HG02610 (cell line): Measurements from ENCODE around the gene SPATA7.
"Not testable (repeated sequence)": the region's sequence is repeated elsewhere in the genome, so short reads cannot be mapped to it uniquely, and the experiment has no call there.

Experiments used
- ATAC-seq: cut with Tn5 transposase; IDR thresholded peaks from one replicate; pipeline ENCODE4 v1.9.1; 2021; ENCODE audit warnings: mild to moderate bottlenecking, moderate library complexity; ENCODE audit not compliant: unreplicated experiment

The SPATA7 gene, protein sequence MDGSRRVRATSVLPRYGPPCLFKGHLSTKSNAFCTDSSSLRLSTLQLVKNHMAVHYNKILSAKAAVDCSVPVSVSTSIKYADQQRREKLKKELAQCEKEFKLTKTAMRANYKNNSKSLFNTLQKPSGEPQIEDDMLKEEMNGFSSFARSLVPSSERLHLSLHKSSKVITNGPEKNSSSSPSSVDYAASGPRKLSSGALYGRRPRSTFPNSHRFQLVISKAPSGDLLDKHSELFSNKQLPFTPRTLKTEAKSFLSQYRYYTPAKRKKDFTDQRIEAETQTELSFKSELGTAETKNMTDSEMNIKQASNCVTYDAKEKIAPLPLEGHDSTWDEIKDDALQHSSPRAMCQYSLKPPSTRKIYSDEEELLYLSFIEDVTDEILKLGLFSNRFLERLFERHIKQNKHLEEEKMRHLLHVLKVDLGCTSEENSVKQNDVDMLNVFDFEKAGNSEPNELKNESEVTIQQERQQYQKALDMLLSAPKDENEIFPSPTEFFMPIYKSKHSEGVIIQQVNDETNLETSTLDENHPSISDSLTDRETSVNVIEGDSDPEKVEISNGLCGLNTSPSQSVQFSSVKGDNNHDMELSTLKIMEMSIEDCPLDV

DNA sequence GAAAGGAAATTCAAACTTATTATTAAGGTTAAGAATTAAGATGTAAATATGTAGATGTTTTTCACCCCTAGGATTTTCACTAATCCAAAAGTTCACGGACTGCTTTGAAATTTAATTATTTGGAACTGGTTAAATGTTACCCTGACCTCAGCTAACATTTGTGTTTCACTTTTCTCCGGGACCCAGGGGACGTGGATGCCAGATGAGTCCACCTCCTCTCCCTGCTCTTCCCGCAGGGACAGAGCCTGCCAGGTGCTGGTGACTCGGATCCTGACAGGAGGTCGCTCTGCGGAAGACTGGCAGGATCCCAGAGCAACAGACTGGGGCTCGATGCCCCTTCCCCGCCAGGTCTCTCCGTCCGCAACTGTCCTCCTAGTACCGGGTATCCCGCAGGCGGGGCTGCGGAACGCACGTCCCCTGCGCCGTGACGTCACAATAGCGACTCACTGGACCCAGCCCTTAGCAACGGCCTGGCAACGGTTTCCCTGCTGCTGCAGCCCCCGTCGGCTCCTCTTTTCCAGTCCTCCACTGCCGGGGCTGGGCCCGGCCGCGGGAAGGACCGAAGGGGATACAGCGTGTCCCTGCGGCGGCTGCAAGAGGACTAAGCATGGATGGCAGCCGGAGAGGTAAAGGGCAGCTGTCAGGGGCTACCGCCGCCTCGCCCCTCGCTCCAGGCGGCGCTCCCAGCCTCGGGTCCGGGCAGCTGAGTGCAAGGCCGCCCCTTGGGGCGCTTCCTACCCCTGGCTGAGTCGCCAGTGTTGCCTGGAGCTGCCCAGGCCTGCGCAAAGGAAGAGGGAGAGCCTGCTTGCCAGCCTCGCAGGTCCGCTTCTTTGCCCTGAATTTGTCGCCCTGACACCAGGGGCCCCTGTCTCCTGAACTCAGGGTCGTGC lies at the start of gene SPATA7:
Gene SPATA7, plus strand, starts transcription at position 446 of the 890 bp plus-strand sequence. Its CDS starts 162 bp downstream, at position 608.
- ATAC-seq = peak; percentile 99

DNA sequence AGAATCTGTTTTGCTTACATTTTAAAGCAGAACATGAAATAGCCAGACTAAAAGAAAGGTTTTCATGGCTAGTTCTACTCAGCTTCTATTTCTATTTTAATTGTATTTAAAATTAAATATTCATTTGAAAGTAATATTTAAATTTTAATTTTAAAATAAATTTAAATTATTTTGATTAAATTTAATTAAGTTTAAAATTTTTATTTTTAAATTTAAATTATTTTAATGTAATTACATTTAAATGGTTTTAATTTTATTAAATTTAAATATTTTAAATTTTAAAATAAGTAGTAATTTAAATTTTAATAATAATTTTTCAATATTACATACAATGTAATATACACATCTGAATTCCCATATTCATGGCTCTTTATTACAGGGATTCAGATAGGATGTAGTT lies 45.1 kb upstream of the SPATA7 start:
- ATAC-seq = no peak

DNA sequence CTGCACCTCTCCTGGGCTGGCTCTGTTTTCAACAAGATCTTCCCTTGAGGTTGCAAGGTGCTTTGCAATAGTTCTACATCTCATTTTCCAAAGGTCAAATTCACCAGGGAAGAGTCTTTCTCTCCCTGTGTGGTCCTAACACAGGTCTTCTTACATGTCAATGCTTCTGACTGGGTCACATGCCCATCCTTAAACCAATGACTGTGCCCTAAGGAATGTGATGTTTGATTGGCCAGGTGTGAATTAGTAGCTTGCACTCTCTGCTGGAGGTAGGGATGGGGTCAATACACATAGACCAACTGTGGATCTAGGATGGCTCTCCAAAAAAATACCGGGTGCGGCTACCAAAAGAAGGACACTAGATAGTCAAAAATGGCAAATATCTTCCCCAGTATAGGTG lies 42.5 kb upstream of the SPATA7 start:
- no peak for ATAC-seq

DNA sequence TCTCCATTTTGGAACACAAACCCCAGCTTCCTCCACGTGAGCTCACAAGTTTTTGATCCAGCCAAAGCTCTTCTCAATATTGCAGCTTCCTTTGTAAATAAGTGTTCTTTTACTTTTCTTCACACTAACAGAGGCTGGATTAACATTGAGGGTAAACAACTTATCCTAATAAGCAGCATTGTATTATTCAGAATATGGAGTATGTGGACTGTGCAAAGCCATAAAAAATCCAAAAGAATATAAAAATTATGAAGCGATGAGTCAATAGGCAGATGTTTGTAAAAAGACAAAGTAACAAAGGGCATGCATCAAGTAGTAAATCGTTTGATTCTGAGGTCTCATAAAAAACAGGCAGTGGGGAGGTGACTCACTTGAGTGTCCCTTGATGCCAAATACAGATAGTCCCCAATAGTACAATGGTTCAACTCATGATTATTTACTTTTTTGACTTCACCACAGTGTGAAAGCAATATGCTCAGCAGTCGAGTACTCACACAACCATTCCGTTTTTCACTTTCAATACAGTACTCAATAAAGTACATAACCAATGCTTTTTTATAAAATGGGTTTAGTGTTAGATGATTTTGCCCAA lies 39.3 kb upstream of the SPATA7 start:
- no peak for ATAC-seq

DNA sequence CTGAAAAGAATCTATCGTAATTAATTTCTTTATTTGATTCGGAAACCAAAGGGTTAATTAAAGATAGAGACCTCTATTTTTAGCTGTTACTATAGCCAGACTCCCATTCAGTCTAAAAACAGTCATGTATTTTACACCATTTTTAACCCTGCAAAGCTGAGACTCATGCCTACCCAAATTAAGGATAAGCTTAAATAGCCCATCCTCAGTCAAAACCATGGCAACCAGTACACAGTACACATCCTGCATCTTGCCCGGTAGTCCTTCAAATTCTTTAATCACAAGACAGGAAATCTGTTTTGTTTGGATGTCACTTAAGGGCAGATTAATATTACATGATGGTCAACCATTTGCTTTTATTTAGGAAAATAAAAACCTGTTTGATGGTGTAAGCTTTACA lies 36.9 kb upstream of the SPATA7 start:
- no peak for ATAC-seq

DNA sequence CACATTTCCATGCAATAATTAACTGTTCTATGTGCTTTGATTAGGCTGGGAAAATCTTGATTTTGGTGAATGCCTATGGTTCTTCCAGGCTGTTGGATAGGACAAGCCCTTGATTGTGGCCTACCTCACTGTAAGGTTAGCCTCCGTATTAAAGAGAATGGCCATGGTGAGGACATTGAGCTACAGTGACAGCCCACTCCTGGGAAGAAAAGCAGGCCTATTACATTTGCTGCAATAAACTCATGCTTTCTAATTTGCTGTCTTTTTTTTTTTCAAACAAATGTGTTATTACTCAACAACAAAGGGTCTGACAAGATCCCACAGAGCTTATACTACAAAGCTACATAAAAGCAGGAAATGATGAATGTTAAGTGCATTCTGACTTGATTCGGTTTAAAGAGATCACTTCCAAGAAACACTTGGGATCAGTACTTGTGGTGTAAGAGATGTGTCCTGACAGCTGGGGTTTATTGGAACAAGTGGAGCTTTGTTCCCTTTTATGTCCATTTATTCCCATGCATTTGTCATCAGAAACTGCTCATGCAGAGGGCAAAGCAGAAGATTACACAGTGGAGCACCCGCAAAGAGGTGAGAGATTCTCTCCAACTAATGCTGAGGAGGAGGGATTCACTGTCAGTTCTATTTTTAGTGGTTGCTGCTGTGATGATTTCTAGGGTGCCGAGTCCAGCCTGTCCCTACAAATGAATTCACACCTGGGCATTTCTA lies 33.3 kb upstream of the SPATA7 start:
- no peak for ATAC-seq

DNA sequence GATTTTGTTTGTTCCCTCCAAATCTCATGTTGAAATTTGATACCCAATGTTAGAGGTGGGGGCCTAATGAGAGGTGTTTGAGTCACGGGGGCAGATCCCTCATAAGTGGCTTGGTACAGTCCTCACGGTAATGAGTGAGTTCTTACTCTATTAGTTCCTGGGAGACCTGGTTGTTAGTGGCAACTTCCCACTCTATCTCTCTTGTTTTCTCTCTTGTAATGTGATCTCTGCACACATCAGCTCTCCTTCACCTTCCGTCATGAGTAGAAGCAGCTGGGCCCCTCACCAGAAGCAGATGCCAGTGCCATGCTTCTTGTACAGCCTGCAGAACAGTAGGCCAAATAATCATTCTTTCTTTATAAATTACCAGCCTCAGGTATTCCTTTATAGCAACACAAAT lies 32.8 kb upstream of the SPATA7 start:
- no peak for ATAC-seq

DNA sequence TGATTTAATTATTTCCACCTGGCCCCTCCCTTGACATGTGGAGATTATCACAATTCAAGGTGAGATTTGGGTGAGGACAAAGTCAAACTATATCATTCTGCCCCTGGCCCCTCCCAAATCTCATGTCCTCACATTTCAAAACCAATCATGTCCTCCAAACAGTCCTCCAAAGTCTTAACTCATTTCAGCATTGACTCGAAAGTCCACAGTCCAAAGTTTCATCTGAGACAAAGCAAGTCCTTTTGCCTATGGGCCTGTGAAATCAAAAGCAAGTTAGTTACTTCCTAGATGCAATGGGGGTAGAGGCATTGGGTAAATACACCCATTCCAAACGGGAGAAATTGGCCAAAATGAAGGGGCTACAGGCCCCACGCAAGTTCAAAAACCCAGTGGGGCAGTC lies 31.1 kb upstream of the SPATA7 start:
- no peak for ATAC-seq

DNA sequence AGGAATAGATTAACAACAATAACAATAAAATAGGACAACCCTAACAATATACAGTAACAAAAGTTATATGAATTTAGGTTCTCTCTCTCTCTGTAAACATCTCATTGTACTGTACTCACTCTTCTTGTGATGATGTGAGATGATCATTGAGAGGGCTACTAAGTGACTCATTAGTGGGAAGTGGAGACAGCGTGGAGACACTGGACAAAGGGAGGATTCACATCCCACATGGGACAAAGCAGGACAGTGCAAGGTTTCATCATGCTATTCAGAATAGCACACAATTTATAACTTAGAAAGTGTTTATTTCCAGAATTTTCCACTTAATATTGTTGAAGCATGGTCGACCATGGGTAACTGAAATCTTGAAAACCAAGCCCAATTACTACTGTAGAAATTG lies 26.0 kb upstream of the SPATA7 start:
- no peak for ATAC-seq

DNA sequence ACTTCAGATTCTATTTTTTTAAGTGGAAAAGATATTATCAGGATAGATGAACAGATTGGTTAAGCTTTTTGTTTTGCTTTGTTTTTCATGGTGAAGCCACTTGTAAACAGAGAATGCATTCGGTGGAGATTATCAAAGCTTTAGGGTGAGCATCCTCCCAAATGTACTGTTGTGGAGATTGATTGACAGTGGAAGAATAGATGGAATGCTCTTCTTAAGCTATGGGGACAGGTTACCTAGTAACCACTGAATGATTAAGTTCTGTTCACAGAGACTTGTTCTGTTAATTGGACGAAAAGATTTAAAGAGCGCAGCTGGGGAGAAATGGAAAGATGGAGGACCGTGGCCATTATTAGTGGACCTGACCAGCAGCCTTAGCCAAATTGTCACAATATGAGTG lies 21.8 kb upstream of the SPATA7 start:
- ATAC-seq = no peak

DNA sequence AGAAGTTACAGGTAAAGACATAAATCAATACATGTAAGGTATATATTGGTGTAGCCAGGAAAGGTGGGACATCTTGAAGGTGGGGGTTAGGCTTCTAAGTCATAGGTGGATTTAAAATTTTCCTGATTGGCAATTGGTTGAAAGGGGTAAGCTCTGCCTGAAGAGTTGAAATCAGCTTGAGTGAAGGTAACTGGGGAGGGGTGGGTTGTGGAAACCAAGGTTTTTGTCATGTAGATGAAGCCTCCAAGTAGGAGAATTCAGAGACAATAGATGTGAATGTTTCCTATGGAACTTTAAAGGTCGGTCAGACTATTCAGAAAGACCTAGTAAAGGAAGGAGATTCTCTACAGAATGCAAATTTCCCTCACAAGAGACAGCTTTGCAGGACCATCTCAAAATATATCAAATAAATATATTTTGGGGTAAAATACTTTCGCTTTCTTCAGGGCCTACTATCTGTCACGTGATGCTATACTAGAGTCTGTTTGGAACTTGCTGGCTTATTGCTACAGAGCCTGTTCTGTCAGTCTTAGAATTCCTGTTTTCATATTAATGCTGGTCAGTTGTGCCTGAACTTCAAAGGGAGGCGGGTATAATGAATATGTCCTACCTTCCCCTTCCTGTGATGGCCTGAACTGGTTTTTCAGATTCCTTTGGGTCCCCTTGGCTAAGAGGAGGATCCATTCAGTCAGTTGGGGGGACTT lies 20.6 kb upstream of the SPATA7 start:
- no peak for ATAC-seq

DNA sequence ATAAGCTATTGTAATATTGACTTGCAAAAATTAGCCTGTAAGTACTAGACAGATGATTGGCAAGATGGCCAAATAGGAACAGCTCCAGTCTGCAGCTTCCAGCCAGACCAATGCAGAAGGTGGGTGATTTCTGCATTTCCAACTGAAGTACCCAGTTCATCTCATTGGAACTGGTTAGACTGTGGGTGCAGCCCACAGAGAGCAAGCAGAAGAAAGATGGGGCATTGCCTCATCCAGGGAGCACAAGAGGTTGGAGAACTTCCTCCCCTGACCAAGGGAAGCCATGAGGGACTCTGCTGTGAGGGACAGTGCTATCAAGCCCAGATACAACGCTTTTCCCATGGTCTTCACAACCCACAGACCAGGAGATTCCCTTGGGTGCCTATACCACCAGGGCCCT lies 16.0 kb upstream of the SPATA7 start:
- ATAC-seq = no peak

DNA sequence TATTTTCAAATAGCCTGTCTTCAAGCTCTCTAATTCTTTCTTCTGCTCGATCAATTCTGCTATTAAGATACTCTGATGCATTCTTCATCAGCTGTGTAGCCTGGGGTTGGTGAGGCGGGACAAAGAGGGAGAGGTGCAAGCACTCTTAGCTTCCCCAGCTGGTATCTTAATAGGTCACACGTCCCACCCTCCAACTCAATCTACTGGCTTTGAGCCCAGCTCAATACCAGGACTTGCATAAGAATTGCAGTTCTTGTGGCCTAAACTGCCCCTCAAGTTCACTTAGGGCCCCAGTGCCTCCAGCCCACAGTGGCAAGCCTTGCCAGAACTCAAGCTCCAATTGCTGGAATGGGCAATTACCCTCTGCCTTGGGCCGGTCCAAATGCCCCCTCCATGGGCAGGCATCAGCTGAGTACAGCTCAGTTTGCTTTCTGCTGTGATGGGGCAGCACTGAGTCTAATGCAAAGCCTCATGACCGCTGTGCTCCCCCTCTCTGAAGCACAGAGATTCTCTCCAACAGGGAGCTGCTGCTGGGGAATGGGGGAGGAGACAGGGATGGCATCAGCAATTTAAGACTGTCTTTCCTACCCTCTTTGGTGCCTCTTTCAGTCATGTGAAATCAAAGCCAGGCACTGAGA lies 5.6 kb upstream of the SPATA7 start:
- no peak for ATAC-seq

DNA sequence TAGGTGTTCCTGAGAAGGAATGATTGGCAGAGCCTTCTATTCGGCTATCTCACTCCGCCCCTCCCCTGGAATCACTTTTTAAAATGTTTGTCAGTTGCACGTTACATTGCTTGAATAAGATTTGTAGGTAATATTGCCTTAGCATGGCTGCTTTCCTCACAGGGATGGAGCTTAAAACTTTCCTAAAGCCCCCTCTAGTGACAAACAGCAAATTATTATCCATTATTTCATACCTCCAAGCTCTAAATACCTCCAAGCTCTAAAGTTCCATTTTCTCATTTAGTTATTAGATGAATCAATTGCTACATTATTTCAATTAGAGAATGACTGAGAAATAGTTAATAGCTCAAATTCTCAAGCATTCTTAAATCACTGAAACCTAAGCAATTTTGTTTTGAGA lies 5.1 kb upstream of the SPATA7 start:
- ATAC-seq = no peak

DNA sequence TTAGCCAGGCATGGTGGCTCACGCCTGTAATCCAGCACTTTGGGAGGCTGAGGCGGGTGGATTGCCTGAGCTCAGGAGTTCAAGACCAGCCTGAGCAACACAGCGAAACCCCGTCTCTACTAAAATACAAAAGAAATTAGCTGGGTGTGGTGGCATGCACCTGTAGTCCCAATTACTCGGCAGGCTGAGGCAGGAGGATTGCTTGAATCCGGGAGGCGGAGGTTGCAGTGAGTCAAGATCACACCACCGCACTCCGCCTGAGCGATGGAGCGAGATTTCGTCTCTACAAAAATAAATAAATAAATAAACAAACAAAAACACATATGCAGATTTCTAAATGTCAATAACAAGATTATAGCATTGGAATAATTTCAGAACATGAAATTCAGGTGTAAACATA lies 3.8 kb upstream of the SPATA7 start:
- ATAC-seq = not testable (repeated sequence)

DNA sequence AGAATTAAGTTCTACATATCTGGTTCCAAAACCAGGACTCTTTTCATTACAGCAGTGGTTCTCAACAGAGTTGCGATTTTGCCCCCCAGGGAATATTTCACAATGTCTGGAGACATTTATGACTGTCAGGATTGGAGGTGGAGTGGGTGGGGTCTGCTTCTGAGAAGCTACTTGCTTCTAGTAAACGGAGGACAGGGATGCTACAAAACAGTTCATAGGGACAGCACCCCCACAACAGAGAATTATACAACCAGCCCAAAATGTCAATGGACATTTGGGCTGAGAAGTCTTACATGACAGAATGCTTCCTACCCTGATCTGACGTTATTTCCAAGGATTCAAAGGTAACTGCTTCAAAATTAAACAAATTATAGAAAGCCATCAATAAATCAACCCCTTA lies 739 bp upstream of the SPATA7 start:
- ATAC-seq = no peak

DNA sequence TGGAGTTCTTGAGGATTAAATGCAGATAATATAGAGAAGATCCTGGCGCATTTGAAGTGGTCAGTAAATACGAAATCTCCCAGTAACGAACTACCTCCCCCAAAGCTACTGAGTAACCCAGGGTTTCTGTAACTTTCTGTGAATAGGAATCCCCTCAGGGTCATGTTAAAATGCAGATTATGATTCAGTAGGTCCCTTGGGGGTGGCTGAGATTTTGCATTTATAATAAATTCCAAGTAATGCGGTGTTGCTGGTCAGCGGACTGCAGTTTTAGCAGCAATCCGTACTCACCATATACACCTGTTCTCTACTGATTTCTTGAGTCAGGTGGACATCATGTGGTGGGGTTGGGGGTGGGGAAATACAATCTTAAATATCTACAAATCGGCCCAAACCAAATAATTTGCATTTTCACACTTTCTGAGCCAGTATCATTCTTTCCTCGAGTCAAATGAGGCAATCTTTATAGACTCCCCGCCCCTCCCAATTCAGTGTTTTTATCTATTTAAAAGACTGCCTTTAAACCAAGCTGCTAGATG lies 868 bp downstream of the SPATA7 start:
- no peak for ATAC-seq

DNA sequence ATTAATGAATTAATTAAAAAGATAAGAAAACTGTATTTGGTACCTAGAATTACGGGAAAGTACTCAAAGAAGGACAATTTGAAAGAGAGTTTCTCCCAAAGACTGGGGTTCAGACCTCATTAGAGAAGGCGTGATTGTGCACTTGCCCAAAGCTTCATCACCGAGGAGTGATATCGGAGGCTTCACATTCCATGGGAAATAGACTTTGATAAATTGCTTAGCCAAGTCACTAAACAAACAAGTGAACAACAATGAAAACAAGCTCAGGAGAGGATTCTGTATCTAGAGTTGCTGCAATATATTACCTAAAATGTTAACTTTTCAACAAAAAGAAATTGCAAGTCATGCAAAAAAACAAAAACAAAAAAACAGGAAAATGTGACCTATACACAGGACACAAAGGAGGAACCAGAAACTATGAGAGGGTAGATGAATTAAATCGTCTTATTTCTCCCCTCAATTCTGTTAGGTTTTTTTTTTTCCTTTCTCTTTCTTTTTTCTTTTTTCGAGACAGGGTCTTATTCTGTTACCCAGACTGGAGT lies 3.4 kb downstream of the SPATA7 start:
- no peak for ATAC-seq

DNA sequence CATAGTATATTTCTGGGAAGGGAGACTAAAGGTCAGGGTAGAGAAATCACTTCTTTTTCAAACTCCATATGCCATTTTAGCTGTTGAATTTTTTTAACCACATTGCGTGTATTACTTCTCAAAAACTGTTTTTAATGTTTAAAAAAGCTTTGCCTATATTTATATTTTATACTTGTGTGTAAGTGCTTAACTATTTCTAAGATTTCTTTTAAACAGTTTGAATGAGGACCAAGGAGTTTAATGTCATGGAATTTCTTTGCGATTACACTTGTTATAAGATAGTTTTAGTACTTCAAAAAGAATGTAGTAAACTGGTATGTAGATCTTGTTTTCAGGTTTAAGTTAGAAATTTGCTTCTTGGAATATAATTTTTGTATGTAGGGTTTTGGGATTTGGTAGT lies 7.2 kb downstream of the SPATA7 start:
- ATAC-seq = no peak
